ENCODE measurements around the gene USP13. TPM values are rescaled to one million over a fixed set of nuclear protein-coding genes. Genes with fewer than 3 reads are reported as not detected.

Gene USP13
- total RNA-seq, 1 experiment from 2014 or later, result 22.7 TPM

GRCh38 chr3:179791793-179792192 lies 139.0 kb downstream of the USP13 start (continued):
- TF ChIP-seq REST (IDR thresholded peaks at IDR 0.05; ENCODE audit: low read depth), result no peak
- no peak for TF ChIP-seq ELF1 (IDR thresholded peaks at IDR 0.05; ENCODE audit: borderline replicate concordance, low read depth)
- TF ChIP-seq SP1 (IDR thresholded peaks at IDR 0.05; ENCODE audit: low read depth), result no peak

GRCh38 chr3:179794355-179794754 lies 141.5 kb downstream of the USP13 start:
- no peak overlapping the region for H3K4me2 ChIP-seq (ENCODE audit: low read length)
- ChIA-PET POLR2A (no interaction called here), RAD21 (ENCODE audit: low non-redundant PET in 1 of 2, low total read pairs in 2 of 2, uncharacterized antibody in 2 of 2, unreplicated experiment in 2 of 2) (no interaction called here), CTCF (no interaction called here)
- no peaks in the 10 kb centered on the region for H3K4me1 ChIP-seq (ENCODE audit: control insufficient read depth in 1 of 2, insufficient read depth in 2 of 2, low read length in 2 of 2)
- H4K20me1 ChIP-seq (ENCODE audit: insufficient read depth), result no peaks in the 10 kb centered on the region
- no peaks in the 10 kb centered on the region for H3K27me3 ChIP-seq (ENCODE audit: insufficient read depth, low read length)
- no TSS peak for BruUV-seq (replicated peaks)
- H3K4me3 ChIP-seq (replicated peaks in 1 of 2; ENCODE audit: low read depth in 1 of 2, low read length in 2 of 2), result no peak overlapping the region
- TF ChIP-seq EZH2 (IDR thresholded peaks at IDR 0.05) (no peak), SP1 (IDR thresholded peaks at IDR 0.05; ENCODE audit: low read depth) (no peak), POLR2A (IDR thresholded peaks at IDR 0.05; ENCODE audit: borderline replicate concordance, extremely low read depth, insufficient read depth, insufficient read length) (no peak), CEBPB (IDR thresholded peaks at IDR 0.05; ENCODE audit: low read depth) (no peak), ATF3 (IDR thresholded peaks at IDR 0.05) (no peak), SRF (IDR thresholded peaks at IDR 0.05; ENCODE audit: low read depth) (no peak), RAD21 (IDR thresholded peaks at IDR 0.05; ENCODE audit: low read depth) (no peak), SIN3A (IDR thresholded peaks at IDR 0.05; ENCODE audit: low read depth) (no peak), ZBTB33 (IDR thresholded peaks at IDR 0.05; ENCODE audit: extremely low read depth, insufficient replicate concordance, low read length) (no peak), EGR1 (IDR thresholded peaks at IDR 0.05; ENCODE audit: low read depth) (no peak)
- H3K9me3 ChIP-seq (ENCODE audit: control insufficient read depth in 1 of 2, insufficient read depth in 1 of 2, low read depth in 1 of 2, low read length in 2 of 2), result no peaks in the 10 kb centered on the region
- no peaks in the 10 kb centered on the region for H3K9me2 ChIP-seq (ENCODE audit: insufficient read depth)
- intact Hi-C loops (cut with micrococcal nuclease), result no loop called here
- H3K79me2 ChIP-seq (ENCODE audit: insufficient read depth, low read length), result no peaks in the 10 kb centered on the region
- no peak overlapping the region for H3K9ac ChIP-seq (ENCODE audit: low read length)
- no peak for DNase-seq (ENCODE audit: low read depth, low spot score)
- no peak overlapping the region for H3K27ac ChIP-seq (ENCODE audit: low read depth, low read length)
- no peak overlapping the region for H2AFZ ChIP-seq (ENCODE audit: low read depth, low read length, poor library complexity, severe bottlenecking)
- H3K36me3 ChIP-seq (ENCODE audit: control insufficient read depth in 1 of 2, insufficient read depth in 2 of 2, low read length in 2 of 2), result no peaks in the 10 kb centered on the region
- no peak for ATAC-seq

Measured in HCT116 (cell line).